Body of pancreas (tissue), 4 donors: ENCODE data around the gene PFDN2. TPM values are rescaled to one million over a fixed set of nuclear protein-coding genes. Genes with fewer than 3 reads are reported as not detected.

Experiments
- ATAC-seq: fragments of 150-250 bp; one replicate; pipeline ENCODE4 v1.9.1; 2016
- DNase-seq, 4 donors: peaks; one replicate each; pipeline ENCODE4 v3.0.0-alpha.2; 2019
- H3K27ac ChIP-seq, 4 donors: fragments of 200-600 bp; sonication (generic); 1 replicate in 3 of 4; 2 replicates in 1 of 4; pipeline versions ENCODE4 v1.5.1 to v1.6.1; 2016 to 2019; ENCODE audit warnings: mild to moderate bottlenecking in 1 of 4, mixed read lengths in 1 of 4, moderate library complexity in 1 of 4
- H3K27me3 ChIP-seq, 2 donors: fragments of 200-600 bp; sonication (generic); one replicate each; pipeline ENCODE4 v1.6.0; 2016; ENCODE audit warnings: mild to moderate bottlenecking in 1 of 2
- H3K36me3 ChIP-seq, 2 donors: fragments of 200-600 bp; sonication (generic); replicated peaks in 1 of 2; 2 replicates each; pipeline ENCODE4 v1.5.1; 2016; ENCODE audit warnings: low read depth in 2 of 2; ENCODE audit not compliant: insufficient read depth in 1 of 2
- H3K4me1 ChIP-seq: fragments of 200-600 bp; sonication (generic); one replicate; pipeline ENCODE4 v1.6.0; 2016
- H3K4me3 ChIP-seq, 2 donors: fragments of 200-600 bp; sonication (generic); 1 replicate in 1 of 2; 2 replicates in 1 of 2; pipeline ENCODE4 v1.5.1; 2016 to 2019
- H3K9me3 ChIP-seq, 3 donors: fragments of 200-600 bp; sonication (generic); 1 replicate in 2 of 3; 2 replicates in 1 of 3; pipeline ENCODE4 v1.5.1; 2016
- POLR2A ChIP-seq, 3 donors: fragments of 450-650 bp; IDR thresholded peaks; one replicate each; pipeline ENCODE4 v1.6.1; 2016; ENCODE audit warnings: antibody characterized with exemption in 3 of 3, mild to moderate bottlenecking in 2 of 3
- WGBS, 2 donors: methylation state at CpG; one replicate each; pipeline ENCODE4 v1.1.5; 2017; 5-methylcytosine and 5-hydroxymethylcytosine counted together
- intact Hi-C: fragments of 100-400 bp; cut with DNase I; formaldehyde crosslinking; loops from one replicate; pipeline ENCODE4 v1.15.1; 2023
- total RNA-seq, 2 donors: library from RNA; depleted of rRNA; stranded (reverse); fragments of >200 nt; gene quantifications; one replicate each; pipeline ENCODE4 v1.1.0, GENCODE V29; 2016
- TF ChIP-seq, protein P1 (sequence below), 7 experiments: fragments of 450-650 bp in 4 of 7; fragments of 200-600 bp in 3 of 7; sonication (generic) in 3 of 7; IDR thresholded peaks; one replicate each; pipeline ENCODE4 v1.5.1; 2016 to 2019; ENCODE audit warnings: antibody characterized with exemption in 7 of 7

Gene PFDN2
- total RNA-seq, 2 donors from 2014 or later, result 29.6 to 54.7 TPM

DNA sequence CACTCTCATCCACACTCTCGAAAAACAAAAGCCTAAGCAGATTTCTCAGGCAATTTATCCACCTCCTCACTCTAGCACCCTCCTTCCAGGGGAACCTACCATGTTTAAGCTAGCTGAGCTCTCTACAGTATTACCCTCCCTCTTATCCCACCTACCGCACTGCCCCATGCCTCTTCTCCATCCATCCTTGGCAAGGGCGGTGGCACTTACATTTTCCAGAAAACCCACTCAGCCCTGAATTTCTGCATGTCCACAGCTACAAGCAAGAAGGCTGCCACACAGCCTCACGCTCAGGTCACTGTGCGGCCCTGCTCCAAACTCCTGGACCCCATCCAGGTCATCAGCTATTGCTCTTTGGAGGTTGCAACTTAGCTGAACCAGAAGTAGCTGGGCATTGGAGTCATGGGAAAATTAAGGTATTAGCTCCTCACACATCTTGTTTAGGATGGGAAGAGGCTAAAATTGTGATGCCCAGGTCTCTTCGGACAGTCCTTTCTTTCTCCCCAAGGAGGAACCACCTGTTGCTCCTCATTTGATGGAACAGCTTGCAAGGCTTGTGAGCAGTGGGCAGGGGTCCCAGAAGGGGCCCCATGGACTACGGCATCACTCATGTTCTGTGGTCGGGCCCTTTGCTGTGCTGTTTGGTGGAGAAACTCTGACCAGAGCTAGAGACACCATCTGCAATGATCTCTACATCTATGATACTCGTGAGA lies 18.6 kb downstream of the PFDN2 start:
- no peaks in the 10 kb centered on the region for H3K9me3 ChIP-seq
- intact Hi-C loops, result loop anchor here (10.0 kb wide), 2 partner anchors 104 to 264 kb away; no protein-coding TSS in a partner anchor
- peaks cover 0 to 3% of the 10 kb centered on the region in 2 donors for H3K36me3 ChIP-seq
- peaks cover 20% of the 10 kb centered on the region for H3K4me1 ChIP-seq
- DNase-seq (no peak), ATAC-seq (no peak)
- TF ChIP-seq, protein P1, sequence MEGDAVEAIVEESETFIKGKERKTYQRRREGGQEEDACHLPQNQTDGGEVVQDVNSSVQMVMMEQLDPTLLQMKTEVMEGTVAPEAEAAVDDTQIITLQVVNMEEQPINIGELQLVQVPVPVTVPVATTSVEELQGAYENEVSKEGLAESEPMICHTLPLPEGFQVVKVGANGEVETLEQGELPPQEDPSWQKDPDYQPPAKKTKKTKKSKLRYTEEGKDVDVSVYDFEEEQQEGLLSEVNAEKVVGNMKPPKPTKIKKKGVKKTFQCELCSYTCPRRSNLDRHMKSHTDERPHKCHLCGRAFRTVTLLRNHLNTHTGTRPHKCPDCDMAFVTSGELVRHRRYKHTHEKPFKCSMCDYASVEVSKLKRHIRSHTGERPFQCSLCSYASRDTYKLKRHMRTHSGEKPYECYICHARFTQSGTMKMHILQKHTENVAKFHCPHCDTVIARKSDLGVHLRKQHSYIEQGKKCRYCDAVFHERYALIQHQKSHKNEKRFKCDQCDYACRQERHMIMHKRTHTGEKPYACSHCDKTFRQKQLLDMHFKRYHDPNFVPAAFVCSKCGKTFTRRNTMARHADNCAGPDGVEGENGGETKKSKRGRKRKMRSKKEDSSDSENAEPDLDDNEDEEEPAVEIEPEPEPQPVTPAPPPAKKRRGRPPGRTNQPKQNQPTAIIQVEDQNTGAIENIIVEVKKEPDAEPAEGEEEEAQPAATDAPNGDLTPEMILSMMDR (IDR thresholded peaks at IDR 0.05), result no peak
- TF ChIP-seq POLR2A (IDR thresholded peaks at IDR 0.05), result no peak
- H3K27me3 ChIP-seq, result no peaks in the 10 kb centered on the region
- H3K4me3 ChIP-seq, result no peak overlapping the region
- peak overlapping the region in 1 of 4 donors; percentile 73 for H3K27ac ChIP-seq
- 49 to 57% methylated on average over 9 of the region's 9 CpGs for WGBS, 2 donors

- intact Hi-C loops, result loop anchor here (10.0 kb wide), 2 partner anchors 104 to 264 kb away; no protein-coding TSS in a partner anchor
- Histone ChIP-seq H3K4me1 (peaks cover 20% of the 10 kb centered on the region), H3K4me3 (peak within 1 kb of the TSS; percentile 64 to 68), H3K9me3 (no peaks in the 10 kb centered on the region), H3K27me3 (no peaks in the 10 kb centered on the region), H3K27ac (peak within 1 kb of the TSS; percentile 46 to 87 (median 64)), H3K36me3 (peaks cover 0 to 3% of the 10 kb centered on the region in 2 donors)
- peak in 2 of 3 donors; percentile 40 to 45 for TF ChIP-seq POLR2A (IDR thresholded peaks at IDR 0.05)
- TF ChIP-seq, protein P1 (IDR thresholded peaks at IDR 0.05), result peak in 4 of 7 experiments; percentile 18 to 55 (median 48)
- WGBS, 2 donors, result 3 to 8% methylated on average over 7 to 71 of the region's 71 CpGs
- peak; percentile 96 for ATAC-seq
- peak; percentile 90 to 95 (median 94) for DNase-seq
Observed at GRCh38 chr1:161098210-161099068, 19.4 kb downstream of the PFDN2 start, which contains the start of gene KLHDC9. TSS of gene KLHDC9 (plus strand) at chr1:161098361. CDS start at chr1:161098536, 175 bp downstream.

GRCh38 chr1:161096530-161096929 lies 21.3 kb downstream of the PFDN2 start:
- no peak for TF ChIP-seq POLR2A (IDR thresholded peaks at IDR 0.05)
- TF ChIP-seq, protein P1 (IDR thresholded peaks at IDR 0.05), result no peak
- peak in 1 of 4 donors; percentile 47 for DNase-seq
- H3K36me3 ChIP-seq, result peaks cover 0 to 1% of the 10 kb centered on the region in 2 donors
- no peak for ATAC-seq
- no peak overlapping the region for H3K4me3 ChIP-seq
- intact Hi-C loops, result loop anchor here (10.0 kb wide), 2 partner anchors 102 to 262 kb away; no protein-coding TSS in a partner anchor
- 33 to 57% methylated on average over 1 of the region's 1 CpG for WGBS, 2 donors
- H3K4me1 ChIP-seq, result peaks cover 20% of the 10 kb centered on the region
- H3K9me3 ChIP-seq, result no peaks in the 10 kb centered on the region
- peak overlapping the region in 2 of 4 donors; percentile 41 to 73 for H3K27ac ChIP-seq
- H3K27me3 ChIP-seq, result no peaks in the 10 kb centered on the region

DNA sequence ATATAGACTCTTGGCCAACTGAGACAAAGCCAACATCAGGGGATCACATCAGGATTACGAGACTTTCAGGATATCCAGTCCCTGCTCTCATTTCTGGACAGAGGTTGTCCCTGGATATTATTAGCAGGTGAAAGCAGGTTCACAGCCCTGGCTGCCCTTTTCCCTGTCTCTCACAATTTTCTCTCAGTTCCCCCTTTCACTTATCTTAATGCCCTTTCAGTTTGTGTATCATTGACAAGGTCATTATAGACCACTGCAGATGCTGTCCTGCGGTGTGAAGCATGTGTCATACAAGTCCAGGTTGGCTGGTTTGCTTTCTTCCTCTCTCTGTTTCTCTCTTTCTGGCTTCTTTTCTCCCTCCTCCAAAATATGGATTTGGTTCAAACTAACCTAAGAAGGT lies 21.8 kb downstream of the PFDN2 start:
- DNase-seq (no peak), ATAC-seq (no peak)
- no peaks in the 10 kb centered on the region for H3K27me3 ChIP-seq
- H3K4me3 ChIP-seq, result no peak overlapping the region
- no peak for TF ChIP-seq POLR2A (IDR thresholded peaks at IDR 0.05)
- TF ChIP-seq, protein P1 (IDR thresholded peaks at IDR 0.05), result no peak
- peaks cover 20% of the 10 kb centered on the region for H3K4me1 ChIP-seq
- WGBS, 2 donors, result 72 to 80% methylated on average over 2 of the region's 2 CpGs
- H3K27ac ChIP-seq, result no peak overlapping the region
- peaks cover 0 to 1% of the 10 kb centered on the region in 2 donors for H3K36me3 ChIP-seq
- no peaks in the 10 kb centered on the region for H3K9me3 ChIP-seq
- intact Hi-C loops, result loop anchor here (10.0 kb wide), 2 partner anchors 101 to 261 kb away; no protein-coding TSS in a partner anchor
